Vagina (tissue), 2 donors: ENCODE measurements around the gene VWC2L. TPM values are rescaled to one million over a fixed set of nuclear protein-coding genes. Genes with fewer than 3 reads are reported as not detected.

ENCODE experiments used
- DNase-seq, 2 donors: peaks; one replicate each; pipeline ENCODE4 v3.0.0-alpha.2; 2017; ENCODE audit errors: extremely low spot score in 2 of 2
- H3K27ac ChIP-seq: fragments of 200-600 bp; sonication (generic); one replicate; pipeline ENCODE4 v1.5.1; 2019
- H3K27me3 ChIP-seq: fragments of 200-600 bp; sonication (generic); one replicate; pipeline ENCODE4 v1.5.1; 2019
- H3K36me3 ChIP-seq, 2 donors: fragments of 200-600 bp; sonication (generic); one replicate each; pipeline ENCODE4 v1.5.1; 2017 to 2019
- H3K4me1 ChIP-seq: fragments of 200-600 bp; sonication (generic); one replicate; pipeline ENCODE4 v1.5.1; 2019
- H3K4me3 ChIP-seq, 2 donors: fragments of 200-600 bp; sonication (generic); 1 replicate in 1 of 2; 2 replicates in 1 of 2; pipeline ENCODE4 v1.5.1; 2016 to 2019
- H3K9me3 ChIP-seq: fragments of 200-600 bp; sonication (generic); one replicate; pipeline ENCODE4 v1.5.1; 2019
- POLR2A ChIP-seq, 2 donors: fragments of 450-650 bp; IDR thresholded peaks; one replicate each; pipeline ENCODE4 v1.6.1; 2017; ENCODE audit warnings: antibody characterized with exemption in 2 of 2, mild to moderate bottlenecking in 2 of 2, moderate library complexity in 2 of 2
- POLR2AphosphoS5 ChIP-seq, 2 donors: sonication (generic); formaldehyde crosslinking; IDR thresholded peaks; one replicate each; pipeline ENCODE4 v1.9.0; 2017; ENCODE audit warnings: antibody characterized with exemption in 2 of 2, mild to moderate bottlenecking in 2 of 2, low read depth in 1 of 2; ENCODE audit not compliant: insufficient read depth in 1 of 2
- intact Hi-C: fragments of 100-400 bp; cut with DNase I; formaldehyde crosslinking; loops from one replicate; pipeline ENCODE4 v1.15.1; 2023
- total RNA-seq: library from RNA; depleted of rRNA; stranded (reverse); fragments of >200 nt; gene quantifications from one replicate; pipeline ENCODE4 v1.2.3, GENCODE V29; 2016
- TF ChIP-seq, protein P1 (sequence below), 3 experiments: fragments of 450-650 bp in 2 of 3; fragments of 200-600 bp in 1 of 3; sonication (generic) in 1 of 3; IDR thresholded peaks; one replicate each; pipeline ENCODE4 v1.5.1; 2017 to 2019; ENCODE audit warnings: antibody characterized with exemption in 3 of 3, mild to moderate bottlenecking in 2 of 3, moderate library complexity in 2 of 3

Gene VWC2L
- total RNA-seq, 1 donor from 2014 or later = not detected

DNA sequence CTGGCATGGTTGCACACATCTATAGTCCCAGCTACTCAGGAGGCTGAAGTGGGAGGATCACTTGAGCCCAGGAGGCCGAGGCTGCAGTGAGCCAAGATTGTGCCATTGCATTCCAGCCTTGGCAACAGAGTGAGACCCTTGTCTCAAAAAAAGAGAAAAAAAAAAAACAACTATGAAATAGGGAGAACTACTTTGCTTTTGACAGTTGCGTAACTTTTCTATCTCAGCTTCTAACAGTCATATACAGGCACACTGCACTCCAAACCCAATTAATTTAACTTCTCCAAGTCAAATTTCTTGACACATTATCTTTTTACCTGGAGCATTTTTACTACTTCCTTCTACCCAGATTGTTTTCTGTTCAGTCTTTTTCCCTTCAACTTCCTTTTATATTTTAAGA is 24.1 kb upstream of the VWC2L start:
- H3K27ac ChIP-seq = no peak overlapping the region
- no peak overlapping the region for H3K4me3 ChIP-seq
- no peaks in the 10 kb centered on the region for H3K4me1 ChIP-seq
- intact Hi-C loops = no loop called here
- no peaks in the 10 kb centered on the region for H3K36me3 ChIP-seq
- H3K9me3 ChIP-seq = no peaks in the 10 kb centered on the region
- TF ChIP-seq, protein P1, sequence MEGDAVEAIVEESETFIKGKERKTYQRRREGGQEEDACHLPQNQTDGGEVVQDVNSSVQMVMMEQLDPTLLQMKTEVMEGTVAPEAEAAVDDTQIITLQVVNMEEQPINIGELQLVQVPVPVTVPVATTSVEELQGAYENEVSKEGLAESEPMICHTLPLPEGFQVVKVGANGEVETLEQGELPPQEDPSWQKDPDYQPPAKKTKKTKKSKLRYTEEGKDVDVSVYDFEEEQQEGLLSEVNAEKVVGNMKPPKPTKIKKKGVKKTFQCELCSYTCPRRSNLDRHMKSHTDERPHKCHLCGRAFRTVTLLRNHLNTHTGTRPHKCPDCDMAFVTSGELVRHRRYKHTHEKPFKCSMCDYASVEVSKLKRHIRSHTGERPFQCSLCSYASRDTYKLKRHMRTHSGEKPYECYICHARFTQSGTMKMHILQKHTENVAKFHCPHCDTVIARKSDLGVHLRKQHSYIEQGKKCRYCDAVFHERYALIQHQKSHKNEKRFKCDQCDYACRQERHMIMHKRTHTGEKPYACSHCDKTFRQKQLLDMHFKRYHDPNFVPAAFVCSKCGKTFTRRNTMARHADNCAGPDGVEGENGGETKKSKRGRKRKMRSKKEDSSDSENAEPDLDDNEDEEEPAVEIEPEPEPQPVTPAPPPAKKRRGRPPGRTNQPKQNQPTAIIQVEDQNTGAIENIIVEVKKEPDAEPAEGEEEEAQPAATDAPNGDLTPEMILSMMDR (IDR thresholded peaks at IDR 0.05) = no peak
- no peak for TF ChIP-seq POLR2AphosphoS5 (IDR thresholded peaks at IDR 0.05; ENCODE audit: insufficient read depth in 1 of 2, low read depth in 1 of 2)
- H3K27me3 ChIP-seq = no peaks in the 10 kb centered on the region
- no peak for DNase-seq

DNA sequence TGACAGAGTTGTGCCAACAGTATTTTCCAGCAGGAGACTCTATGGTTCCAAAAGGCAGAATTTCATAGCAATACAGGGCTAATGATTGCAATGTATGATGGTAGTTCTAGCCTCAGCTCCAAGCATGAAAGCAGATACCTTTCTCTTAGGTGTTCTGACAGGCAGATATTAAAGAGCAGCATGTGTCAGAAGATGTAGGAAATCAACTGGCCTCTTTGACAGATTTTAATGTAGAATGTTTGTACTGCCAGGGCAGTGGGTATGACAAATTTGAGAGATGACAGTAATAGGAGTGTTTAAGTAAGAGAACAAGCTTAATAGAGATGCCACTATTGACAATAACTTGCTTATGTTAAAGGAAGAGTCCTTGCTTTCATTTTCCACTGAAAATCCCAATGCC is 21.5 kb upstream of the VWC2L start:
- no peak for TF ChIP-seq POLR2A (IDR thresholded peaks at IDR 0.05)
- no peak for TF ChIP-seq POLR2AphosphoS5 (IDR thresholded peaks at IDR 0.05; ENCODE audit: insufficient read depth in 1 of 2, low read depth in 1 of 2)

DNA sequence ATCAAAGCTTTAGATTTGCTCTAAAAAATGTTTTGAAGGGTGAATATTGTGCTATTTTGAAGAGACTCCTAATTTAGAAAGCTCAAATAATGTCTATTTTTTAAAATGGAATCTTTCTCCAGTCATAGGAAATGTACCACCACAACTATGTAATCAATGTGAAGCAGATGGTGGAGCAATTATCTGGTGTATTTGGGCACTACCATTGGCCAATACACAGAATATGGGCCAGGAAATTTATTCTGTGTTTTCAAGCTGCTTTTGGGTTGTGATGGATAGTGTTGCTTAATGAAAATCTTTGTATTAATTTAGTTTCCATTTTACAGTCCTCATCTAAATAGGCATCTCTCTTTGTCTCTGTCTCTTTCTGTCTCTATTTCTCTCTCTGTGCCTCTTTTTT is 17.1 kb upstream of the VWC2L start:
- TF ChIP-seq, protein P1 (IDR thresholded peaks at IDR 0.05) = no peak
- TF ChIP-seq POLR2AphosphoS5 (IDR thresholded peaks at IDR 0.05; ENCODE audit: insufficient read depth in 1 of 2, low read depth in 1 of 2) (no peak), POLR2A (IDR thresholded peaks at IDR 0.05) (no peak)
- Histone ChIP-seq H3K36me3 (no peaks in the 10 kb centered on the region), H3K4me3 (no peak overlapping the region), H3K4me1 (no peaks in the 10 kb centered on the region), H3K27ac (no peak overlapping the region), H3K27me3 (no peaks in the 10 kb centered on the region), H3K9me3 (no peaks in the 10 kb centered on the region)
- no peak for DNase-seq
- intact Hi-C loops = no loop called here

More for the DNA sequence above, 21.5 kb upstream of the VWC2L start:
- Histone ChIP-seq H3K36me3 (no peaks in the 10 kb centered on the region), H3K27me3 (no peaks in the 10 kb centered on the region), H3K27ac (no peak overlapping the region), H3K4me3 (no peak overlapping the region), H3K9me3 (no peaks in the 10 kb centered on the region), H3K4me1 (no peaks in the 10 kb centered on the region)
- intact Hi-C loops = no loop called here
- DNase-seq = no peak

DNA sequence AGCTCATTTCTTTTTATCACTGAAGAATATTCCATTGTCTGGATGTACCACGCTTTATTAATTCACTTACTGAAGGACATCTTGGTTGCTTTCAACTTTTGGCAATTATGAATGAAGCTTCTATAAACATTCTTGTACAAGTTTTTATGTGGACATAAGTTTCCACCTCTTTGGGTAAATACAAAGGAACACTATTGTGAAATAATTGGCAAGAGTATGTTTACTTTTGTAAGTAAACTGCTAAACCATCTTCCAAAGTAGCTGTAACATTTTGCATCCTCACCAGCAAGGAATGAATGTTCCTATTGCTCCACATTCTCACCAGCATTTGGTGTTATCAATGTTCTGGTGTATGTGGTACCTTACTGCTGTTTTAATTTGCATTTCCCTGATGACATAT is 15.8 kb upstream of the VWC2L start:
- H3K27ac ChIP-seq = no peak overlapping the region
- TF ChIP-seq POLR2A (IDR thresholded peaks at IDR 0.05) (no peak), POLR2AphosphoS5 (IDR thresholded peaks at IDR 0.05; ENCODE audit: insufficient read depth in 1 of 2, low read depth in 1 of 2) (no peak)
- TF ChIP-seq, protein P1 (IDR thresholded peaks at IDR 0.05) = no peak
- intact Hi-C loops = no loop called here

DNA sequence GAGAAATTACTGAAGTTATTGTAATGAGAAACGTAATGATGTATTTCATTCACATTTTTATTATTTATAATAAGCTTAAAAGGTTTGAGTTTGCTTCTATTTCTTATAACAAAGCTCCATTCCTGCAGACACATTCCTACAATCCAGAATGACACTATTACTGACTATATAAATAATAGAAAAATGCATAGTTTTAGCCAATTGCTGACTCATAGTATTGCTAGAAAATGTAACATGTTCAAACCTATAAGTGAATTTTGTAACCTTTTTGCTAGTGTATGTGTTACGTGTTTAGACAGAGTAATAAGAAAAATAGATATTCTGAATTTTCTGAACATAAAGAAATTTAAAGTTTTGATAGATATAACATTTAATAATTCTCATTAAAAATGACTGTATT is 9.3 kb upstream of the VWC2L start:
- Histone ChIP-seq H3K9me3 (no peaks in the 10 kb centered on the region), H3K27ac (no peak overlapping the region), H3K4me3 (no peak overlapping the region), H3K36me3 (no peaks in the 10 kb centered on the region), H3K4me1 (no peaks in the 10 kb centered on the region), H3K27me3 (no peaks in the 10 kb centered on the region)
- intact Hi-C loops = no loop called here
- DNase-seq = no peak
- no peak for TF ChIP-seq POLR2A (IDR thresholded peaks at IDR 0.05)
- TF ChIP-seq, protein P1 (IDR thresholded peaks at IDR 0.05) = no peak
- TF ChIP-seq POLR2AphosphoS5 (IDR thresholded peaks at IDR 0.05; ENCODE audit: insufficient read depth in 1 of 2, low read depth in 1 of 2) = no peak

More for the DNA sequence above, 15.8 kb upstream of the VWC2L start:
- Histone ChIP-seq H3K9me3 (no peaks in the 10 kb centered on the region), H3K4me3 (no peak overlapping the region), H3K27me3 (no peaks in the 10 kb centered on the region), H3K36me3 (no peaks in the 10 kb centered on the region), H3K4me1 (no peaks in the 10 kb centered on the region)
- no peak for DNase-seq
